HUES48 (cell line): ENCODE data around the gene ZBTB7C.

ENCODE experiments used
- H3K27ac ChIP-seq: one replicate; pipeline ENCODE4 v1.7.0; 2013; ENCODE audit warnings: low read depth, low read length, inconsistent platforms
- H3K27me3 ChIP-seq: 2 replicates; pipeline ENCODE4 v1.6.1; 2013; ENCODE audit warnings: mild to moderate bottlenecking, low read length; ENCODE audit not compliant: control insufficient read depth, insufficient read depth
- H3K36me3 ChIP-seq: 2 replicates; pipeline ENCODE4 v1.6.1; 2013; ENCODE audit warnings: low read length; ENCODE audit not compliant: control insufficient read depth, insufficient read depth
- H3K4me1 ChIP-seq: 2 replicates; pipeline ENCODE4 v1.6.1; 2013; ENCODE audit warnings: mild to moderate bottlenecking, low read length; ENCODE audit not compliant: control insufficient read depth, insufficient read depth
- H3K4me3 ChIP-seq: 2 replicates; pipeline ENCODE4 v1.5.1; 2013; ENCODE audit warnings: mild to moderate bottlenecking, low read depth, low read length
- H3K9ac ChIP-seq: 2 replicates; pipeline ENCODE4 v1.6.1; 2013; ENCODE audit warnings: mild to moderate bottlenecking, low read depth, low read length, moderate library complexity
- H3K9me3 ChIP-seq: 2 replicates; pipeline ENCODE4 v1.6.1; 2013; ENCODE audit warnings: low read length; ENCODE audit not compliant: control insufficient read depth, insufficient read depth

The ZBTB7C gene

DNA sequence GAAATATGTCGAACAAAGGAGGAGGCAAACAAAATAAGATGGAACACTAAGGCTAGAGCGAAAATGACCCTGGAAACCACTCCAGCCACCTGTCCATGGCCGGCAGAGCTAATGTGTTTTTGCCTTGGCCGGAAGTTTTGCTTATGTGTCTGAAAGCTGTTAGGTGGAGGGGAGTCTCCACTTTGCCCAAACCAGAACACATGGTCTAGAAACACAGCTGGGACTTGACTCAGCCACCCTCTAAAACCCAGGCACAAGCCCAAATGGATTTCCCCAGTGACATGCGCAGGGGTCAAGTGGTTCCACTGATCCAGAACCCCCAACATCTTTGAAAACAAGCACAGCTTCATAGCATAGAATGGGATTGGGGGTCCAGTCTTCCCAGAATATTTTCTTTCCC lies 159.3 kb downstream of the ZBTB7C start:
- H3K9me3 ChIP-seq, result no peaks in the 10 kb centered on the region; the same call in 1 of the 2 replicates
- no peak overlapping the region for H3K27ac ChIP-seq
- H3K4me3 ChIP-seq, result no peak overlapping the region
- H3K27me3 ChIP-seq, result no peaks in the 10 kb centered on the region
- H3K9ac ChIP-seq, result no peak overlapping the region
- no peaks in the 10 kb centered on the region for H3K4me1 ChIP-seq
- H3K36me3 ChIP-seq, result no peaks in the 10 kb centered on the region

DNA sequence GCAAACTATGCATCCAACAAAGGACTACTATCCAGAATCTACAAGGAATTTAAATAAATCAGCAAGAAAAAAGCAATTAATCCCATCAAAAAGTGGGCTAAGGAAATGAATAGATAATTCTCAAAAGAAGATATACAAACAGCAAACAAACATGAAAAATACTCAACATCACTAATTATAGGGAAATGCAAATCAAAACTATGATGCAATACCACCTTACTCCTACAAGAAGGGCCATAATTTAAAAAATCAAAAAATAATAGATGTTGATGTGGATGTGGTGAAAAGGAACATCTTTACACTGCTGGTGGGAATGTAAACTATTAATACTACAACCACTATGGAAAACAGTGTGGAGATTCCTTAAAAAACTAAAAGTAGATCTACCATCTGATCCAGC lies 164.7 kb downstream of the ZBTB7C start:
- Histone ChIP-seq H3K4me3 (no peak overlapping the region), H3K36me3 (no peaks in the 10 kb centered on the region)

GRCh38 chr18:48238636-48239035 lies 170.5 kb downstream of the ZBTB7C start:
- Histone ChIP-seq H3K27ac (no peak overlapping the region), H3K4me1 (no peaks in the 10 kb centered on the region), H3K9ac (no peak overlapping the region), H3K27me3 (no peaks in the 10 kb centered on the region), H3K4me3 (no peak overlapping the region), H3K36me3 (no peaks in the 10 kb centered on the region), H3K9me3 (no peaks in the 10 kb centered on the region)

More for the DNA sequence above, 164.7 kb downstream of the ZBTB7C start:
- H3K9ac ChIP-seq, result no peak overlapping the region
- no peaks in the 10 kb centered on the region; the same call in 1 of the 2 replicates for H3K9me3 ChIP-seq
- H3K27ac ChIP-seq, result no peak overlapping the region
- no peaks in the 10 kb centered on the region for H3K27me3 ChIP-seq
- H3K4me1 ChIP-seq, result no peaks in the 10 kb centered on the region

- no peaks in the 10 kb centered on the region for H3K27me3 ChIP-seq
- H3K4me3 ChIP-seq, result no peak overlapping the region
- no peak overlapping the region for H3K9ac ChIP-seq
These were observed 171.0 kb downstream of the ZBTB7C start for GRCh38 chr18:48238206-48238605.

GRCh38 chr18:48236822-48237221 lies 172.4 kb downstream of the ZBTB7C start:
- Histone ChIP-seq H3K36me3 (no peaks in the 10 kb centered on the region), H3K4me1 (no peaks in the 10 kb centered on the region), H3K4me3 (no peak overlapping the region), H3K9me3 (no peaks in the 10 kb centered on the region), H3K27me3 (no peaks in the 10 kb centered on the region), H3K27ac (no peak overlapping the region), H3K9ac (no peak overlapping the region)

More at GRCh38 chr18:48238206-48238605, 171.0 kb downstream of the ZBTB7C start:
- Histone ChIP-seq H3K27ac (no peak overlapping the region), H3K9me3 (no peaks in the 10 kb centered on the region), H3K4me1 (no peaks in the 10 kb centered on the region), H3K36me3 (no peaks in the 10 kb centered on the region)

DNA sequence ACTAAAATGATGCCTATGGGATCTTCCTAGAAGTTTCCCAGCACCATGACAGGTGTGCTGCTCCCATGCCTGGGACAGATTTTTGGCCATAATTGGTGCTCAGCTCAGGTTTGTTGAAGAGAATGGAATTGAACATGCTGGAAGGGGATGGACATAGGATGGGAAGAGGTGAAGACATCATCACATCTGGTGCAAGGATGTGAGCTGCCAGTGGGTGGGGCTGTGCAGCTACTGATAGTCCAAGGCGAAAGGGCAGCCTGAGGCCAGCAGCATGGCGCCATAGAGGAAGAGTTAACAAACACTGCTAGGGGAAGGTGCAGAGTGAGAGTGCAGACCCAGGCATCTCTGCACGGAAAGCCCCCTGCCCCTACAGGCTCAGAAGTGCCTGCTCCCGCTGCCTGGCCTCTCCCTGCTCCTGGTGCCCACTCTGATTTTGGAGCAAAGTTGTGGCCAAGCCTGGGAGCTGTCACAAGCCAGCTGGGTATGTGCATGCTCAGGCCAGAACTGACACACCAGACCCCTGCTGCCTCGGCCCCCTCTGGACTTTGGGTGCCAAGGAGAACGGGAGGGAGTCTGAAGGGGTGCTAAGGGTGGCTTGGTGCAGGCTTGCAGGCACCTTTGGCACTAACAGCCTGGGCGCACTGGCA lies 178.6 kb downstream of the ZBTB7C start:
- no peak overlapping the region for H3K4me3 ChIP-seq
- H3K4me1 ChIP-seq, result no peaks in the 10 kb centered on the region
- H3K9ac ChIP-seq, result no peak overlapping the region
- no peaks in the 10 kb centered on the region for H3K27me3 ChIP-seq
- no peaks in the 10 kb centered on the region for H3K36me3 ChIP-seq
- H3K27ac ChIP-seq, result no peak overlapping the region
- H3K9me3 ChIP-seq, result no peaks in the 10 kb centered on the region

DNA sequence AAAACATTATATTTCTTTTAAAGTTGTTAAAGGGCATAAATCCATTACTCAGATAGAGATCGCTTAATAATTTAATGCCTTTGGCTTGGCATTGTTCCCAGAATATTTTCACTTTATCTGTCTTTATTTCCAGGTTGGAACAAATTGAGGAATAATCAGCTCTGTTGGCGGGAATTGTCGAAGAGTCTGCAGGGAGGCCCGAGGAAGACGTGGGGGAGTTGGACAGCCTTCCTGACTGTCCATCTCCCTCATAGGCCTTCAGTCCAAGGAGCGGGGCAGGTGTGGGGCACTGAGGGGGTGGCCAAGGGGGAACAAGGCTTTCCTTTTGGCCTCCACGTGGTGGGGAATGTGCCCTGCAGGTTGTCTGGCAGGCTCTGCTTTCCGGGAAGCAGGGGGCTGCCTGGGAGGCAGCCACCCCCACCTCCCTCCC lies 179.6 kb downstream of the ZBTB7C start:
- H3K27ac ChIP-seq, result no peak overlapping the region
- no peaks in the 10 kb centered on the region for H3K4me1 ChIP-seq
- no peaks in the 10 kb centered on the region for H3K27me3 ChIP-seq
- no peaks in the 10 kb centered on the region for H3K36me3 ChIP-seq
- no peak overlapping the region for H3K9ac ChIP-seq
- no peak overlapping the region for H3K4me3 ChIP-seq
- H3K9me3 ChIP-seq, result no peaks in the 10 kb centered on the region

DNA sequence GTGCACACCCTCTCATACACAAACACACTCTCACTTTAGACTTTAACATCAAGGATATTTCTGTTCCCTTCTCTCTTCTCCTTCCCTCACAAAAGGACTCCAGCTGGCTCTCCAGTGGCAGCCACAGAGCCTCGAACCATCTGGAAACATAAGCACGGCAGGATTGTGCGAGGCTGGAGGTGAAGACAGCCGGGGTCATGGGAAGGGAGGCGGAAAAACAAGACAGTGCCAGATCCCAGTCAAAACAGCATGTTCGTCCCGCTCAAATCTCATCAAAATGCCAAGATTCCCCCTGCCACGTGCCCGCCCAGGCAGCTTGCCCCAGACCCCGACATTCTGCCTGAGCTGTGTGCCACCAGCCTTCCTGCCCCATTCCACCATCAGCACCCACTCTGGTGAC lies 180.3 kb downstream of the ZBTB7C start:
- no peaks in the 10 kb centered on the region for H3K4me1 ChIP-seq
- H3K27me3 ChIP-seq, result no peaks in the 10 kb centered on the region
- H3K9ac ChIP-seq, result no peak overlapping the region
- H3K4me3 ChIP-seq, result no peak overlapping the region
- no peak overlapping the region for H3K27ac ChIP-seq
- no peaks in the 10 kb centered on the region for H3K9me3 ChIP-seq
- H3K36me3 ChIP-seq, result no peaks in the 10 kb centered on the region

DNA sequence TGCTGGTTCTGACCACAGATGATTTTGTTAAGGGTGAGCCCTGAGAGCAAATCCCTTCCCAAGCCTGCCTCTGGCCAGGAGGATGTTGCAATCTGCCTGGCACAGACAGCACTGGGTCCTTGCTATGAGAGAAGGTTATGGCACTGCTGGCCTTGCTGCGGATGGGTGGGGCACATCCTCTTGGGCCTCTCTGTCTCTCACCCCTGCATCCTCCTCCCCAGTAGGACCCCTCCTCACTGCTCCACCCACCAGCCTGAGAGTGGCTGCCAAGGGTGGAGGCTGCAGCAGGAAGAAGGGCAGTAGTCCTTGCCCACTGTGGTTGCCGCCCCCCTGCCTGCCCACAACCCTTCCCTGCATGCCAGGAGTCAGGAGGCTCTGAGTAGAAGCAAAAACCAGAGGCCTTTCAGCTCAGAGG lies 180.9 kb downstream of the ZBTB7C start:
- Histone ChIP-seq H3K27ac (no peak overlapping the region), H3K4me3 (no peak overlapping the region), H3K36me3 (no peaks in the 10 kb centered on the region), H3K9me3 (no peaks in the 10 kb centered on the region), H3K4me1 (no peaks in the 10 kb centered on the region), H3K27me3 (no peaks in the 10 kb centered on the region), H3K9ac (no peak overlapping the region)

- Histone ChIP-seq H3K4me3 (no peak overlapping the region), H3K9ac (no peak overlapping the region), H3K36me3 (no peaks in the 10 kb centered on the region), H3K27me3 (no peaks in the 10 kb centered on the region), H3K9me3 (no peaks in the 10 kb centered on the region), H3K27ac (no peak overlapping the region), H3K4me1 (no peaks in the 10 kb centered on the region)
These were observed 182.0 kb downstream of the ZBTB7C start for GRCh38 chr18:48227206-48227605.

GRCh38 chr18:48226401-48226800 lies 182.8 kb downstream of the ZBTB7C start:
- Histone ChIP-seq H3K4me1 (no peaks in the 10 kb centered on the region), H3K4me3 (no peak overlapping the region), H3K36me3 (no peaks in the 10 kb centered on the region), H3K9ac (no peak overlapping the region), H3K27ac (no peak overlapping the region), H3K9me3 (no peaks in the 10 kb centered on the region), H3K27me3 (no peaks in the 10 kb centered on the region)
